ENCODE measurements around the gene ARHGAP9.
A peak's percentile ranks its signal among the peaks of the same experiment; 100 is the strongest.
"Not testable (repeated sequence)": the region's sequence is repeated elsewhere in the genome, so short reads cannot be mapped to it uniquely, and the experiment has no call there.

Gene ARHGAP9

GRCh38 chr12:57454213-57454565 is 25.5 kb downstream of the ARHGAP9 start:
- peak overlapping the region; percentile 84 for H3K9ac ChIP-seq (ENCODE audit: low read depth, low read length)
- no peaks in the 10 kb centered on the region for H3K36me3 ChIP-seq (ENCODE audit: insufficient read depth, low read length)
- H3K4me1 ChIP-seq (ENCODE audit: insufficient read depth, low read length) = peaks cover 27% of the 10 kb centered on the region
- H3K4me3 ChIP-seq (ENCODE audit: low read length) = no peak overlapping the region
- peak overlapping the region; percentile 96 for H3K27ac ChIP-seq (ENCODE audit: low read depth, low read length)
- no peaks in the 10 kb centered on the region for H3K9me3 ChIP-seq (ENCODE audit: insufficient read depth, low read depth, low read length)
- H3K27me3 ChIP-seq (ENCODE audit: insufficient read depth, low read length) = no peaks in the 10 kb centered on the region
- 94% methylated on average over 2 of the region's 2 CpGs for WGBS

GRCh38 chr12:57452937-57453509 is 26.6 kb downstream of the ARHGAP9 start:
- Histone ChIP-seq H3K4me1 (ENCODE audit: insufficient read depth, low read length) (peaks cover 24% of the 10 kb centered on the region), H3K27me3 (ENCODE audit: insufficient read depth, low read length) (no peaks in the 10 kb centered on the region), H3K27ac (ENCODE audit: low read depth, low read length) (no peak overlapping the region), H3K9ac (ENCODE audit: low read depth, low read length) (no peak overlapping the region), H3K9me3 (ENCODE audit: insufficient read depth, low read depth, low read length) (no peaks in the 10 kb centered on the region), H3K36me3 (ENCODE audit: insufficient read depth, low read length) (no peaks in the 10 kb centered on the region), H3K4me3 (ENCODE audit: low read length) (no peak overlapping the region)
- 41% methylated on average over 7 of the region's 7 CpGs for WGBS

DNA sequence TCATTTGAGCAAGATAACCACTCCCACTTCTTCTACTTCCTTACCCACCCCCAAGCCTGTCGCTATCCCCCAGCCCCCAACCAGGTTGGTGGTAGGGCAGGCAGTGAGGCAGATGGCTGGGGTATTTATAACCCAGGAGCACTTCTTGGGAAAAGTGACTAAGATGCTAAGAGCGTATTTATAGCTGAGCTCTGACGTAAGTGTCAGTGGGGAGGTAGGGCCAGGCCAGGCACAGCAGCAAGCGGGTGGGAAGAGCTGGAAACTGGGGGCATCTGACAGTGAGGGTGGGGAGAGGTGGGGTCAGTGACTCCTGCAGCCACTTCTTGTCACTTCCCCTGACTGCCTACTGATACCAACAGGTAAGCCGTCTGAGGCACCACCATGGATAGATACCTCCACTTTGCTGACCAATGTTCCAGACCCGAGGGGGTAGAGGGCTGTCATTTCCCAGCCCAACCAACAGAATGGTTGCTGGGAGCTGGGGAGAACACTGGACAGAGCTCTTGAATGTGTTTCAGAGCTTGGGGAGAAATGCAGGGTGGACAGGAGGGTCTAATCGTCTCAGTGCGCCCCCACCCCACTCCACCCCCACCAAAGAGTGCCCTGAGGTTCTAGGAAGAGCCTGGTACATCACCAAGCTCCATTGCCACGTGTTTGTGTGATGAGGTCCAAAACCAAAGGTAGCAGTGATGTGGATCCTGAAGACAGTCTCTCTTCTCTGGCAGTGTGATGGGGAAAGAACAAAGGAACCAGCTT is 27.3 kb downstream of the ARHGAP9 start:
- no peak overlapping the region for H3K9ac ChIP-seq (ENCODE audit: low read depth, low read length)
- no peaks in the 10 kb centered on the region for H3K36me3 ChIP-seq (ENCODE audit: insufficient read depth, low read length)
- no peak overlapping the region for H3K27ac ChIP-seq (ENCODE audit: low read depth, low read length)
- no peaks in the 10 kb centered on the region for H3K27me3 ChIP-seq (ENCODE audit: insufficient read depth, low read length)
- H3K9me3 ChIP-seq (ENCODE audit: insufficient read depth, low read depth, low read length) = no peaks in the 10 kb centered on the region
- H3K4me1 ChIP-seq (ENCODE audit: insufficient read depth, low read length) = peaks cover 24% of the 10 kb centered on the region
- WGBS = 59% methylated on average over 6 of the region's 9 CpGs
- no peak overlapping the region for H3K4me3 ChIP-seq (ENCODE audit: low read length)

DNA sequence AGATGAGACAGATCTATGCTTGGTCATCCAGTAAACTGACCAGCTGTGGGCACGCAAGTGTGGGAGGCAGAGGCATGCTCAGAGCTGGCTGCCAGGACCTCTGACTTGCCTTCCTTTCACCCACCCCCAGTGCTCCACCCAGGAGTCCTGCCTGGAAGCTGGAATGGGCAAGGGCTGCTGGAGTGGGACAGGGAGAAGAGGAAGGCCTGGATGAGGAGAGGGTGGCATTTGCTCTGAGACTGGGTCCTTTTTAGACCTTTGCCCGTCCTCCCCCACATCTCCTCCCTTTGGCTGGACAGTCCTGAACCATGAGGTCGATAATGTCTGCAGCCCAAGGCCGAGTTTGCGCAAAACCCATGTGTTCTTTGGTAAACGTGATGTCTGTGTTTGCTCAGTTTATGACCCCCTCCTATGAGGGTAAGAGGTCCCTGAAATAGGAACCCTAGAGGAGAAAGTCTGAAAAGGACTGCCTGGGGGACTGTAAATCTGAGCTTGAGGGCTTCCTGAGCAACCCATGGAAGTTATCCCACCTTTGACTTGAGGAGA is 28.4 kb downstream of the ARHGAP9 start:
- H3K4me1 ChIP-seq (ENCODE audit: insufficient read depth, low read length) = peaks cover 24% of the 10 kb centered on the region
- WGBS = 92% methylated on average over 6 of the region's 6 CpGs
- H3K9ac ChIP-seq (ENCODE audit: low read depth, low read length) = no peak overlapping the region
- H3K27me3 ChIP-seq (ENCODE audit: insufficient read depth, low read length) = no peaks in the 10 kb centered on the region
- no peak overlapping the region for H3K4me3 ChIP-seq (ENCODE audit: low read length)
- H3K9me3 ChIP-seq (ENCODE audit: insufficient read depth, low read depth, low read length) = no peaks in the 10 kb centered on the region
- no peaks in the 10 kb centered on the region for H3K36me3 ChIP-seq (ENCODE audit: insufficient read depth, low read length)
- no peak overlapping the region for H3K27ac ChIP-seq (ENCODE audit: low read depth, low read length)

DNA sequence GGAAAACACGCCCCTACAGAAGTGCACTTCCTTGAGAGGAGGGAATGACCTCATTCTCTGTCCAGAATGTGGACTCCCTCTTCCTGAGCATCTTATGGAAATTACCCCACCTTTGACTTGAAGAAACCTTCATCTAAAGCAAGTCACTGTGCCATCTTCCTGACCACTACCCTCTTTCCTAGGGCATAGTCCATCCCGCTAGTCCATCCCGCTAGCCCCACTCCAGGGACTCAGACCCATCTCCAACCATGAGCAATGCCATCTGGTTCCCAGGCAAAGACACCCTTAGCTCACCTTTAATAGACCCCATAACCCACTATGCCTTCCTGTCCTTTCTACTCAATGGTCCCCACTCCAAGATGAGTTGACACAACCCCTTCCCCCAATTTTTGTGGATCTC is 29.6 kb downstream of the ARHGAP9 start:
- Histone ChIP-seq H3K9ac (ENCODE audit: low read depth, low read length) (no peak overlapping the region), H3K27ac (ENCODE audit: low read depth, low read length) (no peak overlapping the region), H3K27me3 (ENCODE audit: insufficient read depth, low read length) (no peaks in the 10 kb centered on the region), H3K9me3 (ENCODE audit: insufficient read depth, low read depth, low read length) (no peaks in the 10 kb centered on the region), H3K4me1 (ENCODE audit: insufficient read depth, low read length) (peaks cover 14% of the 10 kb centered on the region), H3K36me3 (ENCODE audit: insufficient read depth, low read length) (no peaks in the 10 kb centered on the region), H3K4me3 (ENCODE audit: low read length) (no peak overlapping the region)
- WGBS = 93% methylated on average over 3 of the region's 3 CpGs

DNA sequence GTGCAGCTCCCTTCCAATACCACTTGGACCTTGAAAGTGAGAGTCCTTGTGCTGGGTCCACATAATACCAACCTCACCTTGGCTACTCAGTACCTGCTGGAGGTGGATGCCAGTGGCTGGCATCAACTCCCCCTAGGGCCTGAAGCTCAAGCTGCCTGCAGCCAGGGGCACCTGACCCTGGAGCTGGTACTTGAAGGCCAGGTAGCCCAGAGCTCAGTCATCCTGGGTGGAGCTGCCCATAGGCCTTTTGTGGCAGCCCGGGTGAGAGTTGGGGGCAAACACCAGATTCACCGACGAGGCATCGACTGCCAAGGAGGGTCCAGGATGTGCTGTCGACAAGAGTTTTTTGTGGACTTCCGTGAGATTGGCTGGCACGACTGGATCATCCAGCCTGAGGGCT is 30.3 kb downstream of the ARHGAP9 start:
- 96% methylated on average over 7 of the region's 7 CpGs for WGBS
- H3K4me1 ChIP-seq (ENCODE audit: insufficient read depth, low read length) = peaks cover 8% of the 10 kb centered on the region; the same call in 1 of the 2 replicates
- no peak overlapping the region for H3K9ac ChIP-seq (ENCODE audit: low read depth, low read length)
- H3K27me3 ChIP-seq (ENCODE audit: insufficient read depth, low read length) = no peaks in the 10 kb centered on the region
- no peak overlapping the region for H3K4me3 ChIP-seq (ENCODE audit: low read length)
- no peaks in the 10 kb centered on the region for H3K9me3 ChIP-seq (ENCODE audit: insufficient read depth, low read depth, low read length)
- H3K36me3 ChIP-seq (ENCODE audit: insufficient read depth, low read length) = no peaks in the 10 kb centered on the region
- H3K27ac ChIP-seq (ENCODE audit: low read depth, low read length) = no peak overlapping the region

DNA sequence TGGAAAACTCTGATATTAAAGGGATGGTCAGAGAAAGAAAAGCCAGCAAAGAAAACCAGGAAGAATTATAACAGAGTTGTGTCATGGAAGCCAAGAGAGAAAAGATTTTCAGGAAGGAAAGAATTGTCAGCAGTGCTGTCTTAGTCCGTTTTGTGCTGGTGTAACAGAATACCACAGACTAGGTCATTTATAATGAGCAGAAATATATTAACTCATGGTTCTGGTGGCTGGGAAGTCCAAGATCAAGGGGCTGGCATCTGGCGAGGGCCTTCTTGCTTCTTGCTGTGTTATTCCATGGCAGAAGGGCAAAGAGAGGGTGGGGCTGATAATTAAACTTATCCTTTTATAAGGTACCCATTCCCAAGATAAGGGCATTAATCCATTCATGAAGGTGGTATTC is 31.0 kb downstream of the ARHGAP9 start:
- H3K27ac ChIP-seq (ENCODE audit: low read depth, low read length) = no peak overlapping the region
- H3K9me3 ChIP-seq (ENCODE audit: insufficient read depth, low read depth, low read length) = no peaks in the 10 kb centered on the region
- H3K9ac ChIP-seq (ENCODE audit: low read depth, low read length) = no peak overlapping the region
- WGBS = 85% methylated on average over 2 of the region's 2 CpGs
- H3K36me3 ChIP-seq (ENCODE audit: insufficient read depth, low read length) = no peaks in the 10 kb centered on the region
- H3K4me3 ChIP-seq (ENCODE audit: low read length) = no peak overlapping the region
- H3K27me3 ChIP-seq (ENCODE audit: insufficient read depth, low read length) = no peaks in the 10 kb centered on the region
- H3K4me1 ChIP-seq (ENCODE audit: insufficient read depth, low read length) = 0 out of 2 replicates have a peak, but pooled peaks cover 7% of the 10 kb centered on the region

- Histone ChIP-seq H3K9ac (ENCODE audit: low read depth, low read length) (no peak overlapping the region), H3K4me3 (ENCODE audit: low read length) (no peak overlapping the region), H3K27me3 (ENCODE audit: insufficient read depth, low read length) (no peaks in the 10 kb centered on the region), H3K4me1 (ENCODE audit: insufficient read depth, low read length) (no peaks in the 10 kb centered on the region), H3K27ac (ENCODE audit: low read depth, low read length) (no peak overlapping the region), H3K36me3 (ENCODE audit: insufficient read depth, low read length) (no peaks in the 10 kb centered on the region), H3K9me3 (ENCODE audit: insufficient read depth, low read depth, low read length) (no peaks in the 10 kb centered on the region)
- WGBS = 92% methylated on average over 6 of the region's 6 CpGs
Measured at GRCh38 chr12:57446292-57446960, 33.2 kb downstream of the ARHGAP9 start.

- WGBS = 85% methylated on average over 5 of the region's 5 CpGs
- Histone ChIP-seq H3K4me3 (ENCODE audit: low read length) (no peak overlapping the region), H3K27me3 (ENCODE audit: insufficient read depth, low read length) (no peaks in the 10 kb centered on the region), H3K9me3 (ENCODE audit: insufficient read depth, low read depth, low read length) (no peaks in the 10 kb centered on the region), H3K9ac (ENCODE audit: low read depth, low read length) (no peak overlapping the region), H3K4me1 (ENCODE audit: insufficient read depth, low read length) (no peaks in the 10 kb centered on the region), H3K36me3 (ENCODE audit: insufficient read depth, low read length) (no peaks in the 10 kb centered on the region), H3K27ac (ENCODE audit: low read depth, low read length) (no peak overlapping the region)
Measured at GRCh38 chr12:57444744-57445143, 34.9 kb downstream of the ARHGAP9 start.

- not testable (repeated sequence) for H3K27me3 ChIP-seq (ENCODE audit: insufficient read depth, low read length); H3K4me1 ChIP-seq (ENCODE audit: insufficient read depth, low read length); H3K9me3 ChIP-seq (ENCODE audit: insufficient read depth, low read depth, low read length); H3K9ac ChIP-seq (ENCODE audit: low read depth, low read length); H3K36me3 ChIP-seq (ENCODE audit: insufficient read depth, low read length); H3K4me3 ChIP-seq (ENCODE audit: low read length); H3K27ac ChIP-seq (ENCODE audit: low read depth, low read length)
- 92% methylated on average over 6 of the region's 6 CpGs for WGBS
Measured at GRCh38 chr12:57444337-57444736, 35.3 kb downstream of the ARHGAP9 start.

DNA sequence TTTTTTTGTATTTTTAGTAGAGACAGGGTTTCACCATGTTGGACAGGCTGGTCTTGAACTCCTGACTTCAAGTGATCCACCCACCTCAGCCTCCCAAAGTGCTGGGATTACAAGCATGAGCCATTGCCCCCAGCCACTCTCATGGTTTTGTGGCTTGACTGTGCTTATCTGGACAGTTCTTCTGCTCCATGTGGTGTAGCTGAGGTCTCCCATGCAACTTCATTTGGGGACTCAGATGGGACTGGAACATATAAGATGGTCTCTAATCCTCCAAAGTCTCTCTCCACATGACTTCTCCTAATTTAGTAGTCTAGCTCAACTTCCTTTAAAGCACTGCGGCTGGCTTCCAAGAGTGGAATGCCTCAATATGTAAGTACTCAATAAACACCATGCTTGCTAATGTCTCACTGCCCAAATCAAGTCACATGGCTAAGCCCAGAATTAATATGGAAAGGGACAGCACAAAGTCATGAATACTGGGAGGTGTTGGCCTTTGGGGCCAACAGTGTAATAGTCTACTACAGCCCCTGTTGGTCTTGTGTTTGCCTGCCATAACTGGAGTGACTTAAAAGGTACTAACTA is 37.7 kb downstream of the ARHGAP9 start:
- no peaks in the 10 kb centered on the region for H3K27me3 ChIP-seq (ENCODE audit: insufficient read depth, low read length)
- WGBS = 36% methylated on average over 1 of the region's 1 CpG
- no peaks in the 10 kb centered on the region for H3K36me3 ChIP-seq (ENCODE audit: insufficient read depth, low read length)
- H3K9ac ChIP-seq (ENCODE audit: low read depth, low read length) = no peak overlapping the region
- no peak overlapping the region for H3K27ac ChIP-seq (ENCODE audit: low read depth, low read length)
- H3K4me1 ChIP-seq (ENCODE audit: insufficient read depth, low read length) = no peaks in the 10 kb centered on the region
- no peak overlapping the region for H3K4me3 ChIP-seq (ENCODE audit: low read length)
- H3K9me3 ChIP-seq (ENCODE audit: insufficient read depth, low read depth, low read length) = no peaks in the 10 kb centered on the region

Measured in HUES64 (cell line).